Raji (cell line): ENCODE results near the gene NTM.

Experiments used
- POLR2A ChIP-seq: IDR thresholded peaks from 2 replicates; pipeline ENCODE4 v1.6.1; 2011; ENCODE audit warnings: low read depth, low read length, control low read depth; ENCODE audit not compliant: insufficient read depth

NTM gene

GRCh38 chr11:131760091-131761061, 390.0 kb downstream of the NTM start:
- TF ChIP-seq POLR2A: no peak

DNA sequence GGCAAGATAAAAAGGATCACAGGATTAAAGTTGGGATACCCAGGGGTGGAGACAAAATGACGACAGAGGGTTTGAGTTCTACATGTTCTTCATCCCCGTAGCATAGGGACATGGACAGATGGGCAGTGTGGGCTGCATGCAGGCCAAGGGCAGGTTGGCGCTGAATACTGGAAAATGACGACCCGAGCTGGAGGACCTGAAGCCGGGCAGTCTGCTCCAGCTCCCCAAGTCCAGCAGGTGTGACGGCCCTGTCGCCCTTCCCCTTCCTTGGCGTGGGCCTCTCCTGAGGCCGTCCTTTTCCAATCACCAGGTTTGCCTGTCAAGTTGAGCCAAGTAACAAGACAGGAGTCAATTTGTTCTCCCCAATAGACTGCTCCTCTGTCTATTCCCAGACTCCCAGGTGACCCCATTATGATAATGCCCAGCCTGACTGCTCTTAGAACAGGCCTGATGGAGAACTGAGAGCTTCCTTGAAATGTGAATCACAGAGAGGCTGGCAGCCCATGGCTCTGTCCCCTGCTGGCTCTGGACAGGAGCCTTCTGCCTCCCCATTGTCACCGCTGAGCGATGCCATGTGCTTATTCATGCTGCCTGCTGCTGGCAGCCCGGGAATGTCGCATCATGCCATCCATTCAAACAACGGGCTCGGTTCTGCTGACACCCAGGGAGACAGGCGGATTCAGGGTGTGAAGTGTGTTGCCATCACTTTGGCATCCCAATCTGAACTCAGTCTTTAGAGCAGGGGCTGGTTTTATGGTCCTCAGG, 392.1 kb downstream of the NTM start:
- TF ChIP-seq POLR2A: no peak

DNA sequence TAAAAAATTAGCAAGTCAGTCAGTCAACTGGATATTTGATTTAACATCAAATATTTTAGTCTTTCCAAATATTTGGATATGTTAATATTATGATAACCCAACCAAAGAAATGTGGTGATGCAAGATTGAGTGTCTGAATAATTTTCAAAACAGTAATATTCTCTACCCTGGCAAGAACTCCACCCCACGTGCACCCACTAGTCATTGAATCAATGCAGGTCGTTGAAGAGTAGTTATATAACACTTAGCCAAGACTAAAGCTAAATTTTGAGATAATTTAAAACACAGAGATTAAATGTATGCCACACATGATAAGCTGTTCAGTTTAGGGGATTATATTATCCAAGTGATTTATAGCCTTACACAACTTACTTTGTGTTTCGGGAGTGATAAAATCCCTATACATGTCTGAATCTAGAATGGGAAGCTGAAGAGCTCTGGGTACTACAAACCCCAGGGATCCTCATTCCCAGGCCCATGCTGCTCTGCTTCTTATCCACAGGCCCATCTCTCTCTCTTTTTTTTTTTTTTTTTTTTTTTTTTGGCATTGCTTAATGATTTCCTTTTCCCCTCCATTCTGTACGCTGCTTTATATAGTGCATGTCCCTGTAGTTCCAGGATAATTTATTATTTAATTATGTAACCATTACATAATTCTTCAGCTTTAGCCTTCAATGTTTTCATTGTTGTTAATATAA, 392.9 kb downstream of the NTM start:
- no peak for TF ChIP-seq POLR2A

DNA sequence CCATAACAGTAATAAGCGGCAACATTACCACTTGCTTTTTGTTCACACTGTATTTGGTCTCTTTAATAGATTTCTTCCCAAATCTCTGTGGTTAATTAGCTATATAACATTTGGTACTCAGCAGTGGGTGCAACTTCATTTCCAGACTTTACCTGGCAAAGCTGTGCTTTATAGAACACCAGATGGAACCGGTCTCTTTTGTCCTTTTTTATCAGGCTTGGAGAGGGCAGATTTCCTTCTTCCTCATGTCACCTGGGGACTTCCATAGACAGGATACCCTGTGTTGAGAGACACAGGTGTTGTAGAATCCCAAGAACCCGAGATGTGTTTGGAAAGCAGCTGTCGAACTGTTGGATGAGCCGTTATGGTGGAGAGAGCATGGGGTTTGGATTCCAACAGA, 393.7 kb downstream of the NTM start:
- TF ChIP-seq POLR2A: no peak

- TF ChIP-seq POLR2A: no peak
Observed at GRCh38 chr11:131764649-131765048, 394.2 kb downstream of the NTM start.

GRCh38 chr11:131766637-131767036, 396.2 kb downstream of the NTM start:
- TF ChIP-seq POLR2A: no peak

- no peak for TF ChIP-seq POLR2A
Observed at GRCh38 chr11:131767421-131767820, 397.0 kb downstream of the NTM start.

DNA sequence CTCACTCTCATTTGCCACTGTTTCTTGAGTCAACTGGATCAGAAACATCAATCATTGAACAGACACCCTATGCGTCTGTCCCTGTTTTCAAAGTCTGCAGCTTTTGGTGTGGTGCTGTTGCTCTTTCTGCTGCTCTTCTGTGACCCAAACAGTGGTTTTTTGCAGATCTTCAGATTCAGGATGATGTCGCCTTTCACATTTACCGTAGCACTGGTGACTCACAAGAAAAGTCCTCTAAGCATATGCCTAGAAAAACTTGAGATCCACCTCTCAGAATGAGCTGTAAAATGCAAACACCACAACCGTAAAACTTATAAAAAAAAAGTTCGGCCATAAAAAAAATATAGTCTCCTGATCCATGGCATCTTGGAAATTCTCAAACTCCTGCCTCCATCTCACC, 400.4 kb downstream of the NTM start:
- TF ChIP-seq POLR2A: no peak

- TF ChIP-seq POLR2A: no peak
Observed at GRCh38 chr11:131771471-131771870, 401.1 kb downstream of the NTM start.

GRCh38 chr11:131773626-131774025, 403.2 kb downstream of the NTM start:
- no peak for TF ChIP-seq POLR2A

GRCh38 chr11:131776211-131776610, 405.8 kb downstream of the NTM start:
- no peak for TF ChIP-seq POLR2A

GRCh38 chr11:131785801-131786200, 415.4 kb downstream of the NTM start:
- TF ChIP-seq POLR2A: no peak

DNA sequence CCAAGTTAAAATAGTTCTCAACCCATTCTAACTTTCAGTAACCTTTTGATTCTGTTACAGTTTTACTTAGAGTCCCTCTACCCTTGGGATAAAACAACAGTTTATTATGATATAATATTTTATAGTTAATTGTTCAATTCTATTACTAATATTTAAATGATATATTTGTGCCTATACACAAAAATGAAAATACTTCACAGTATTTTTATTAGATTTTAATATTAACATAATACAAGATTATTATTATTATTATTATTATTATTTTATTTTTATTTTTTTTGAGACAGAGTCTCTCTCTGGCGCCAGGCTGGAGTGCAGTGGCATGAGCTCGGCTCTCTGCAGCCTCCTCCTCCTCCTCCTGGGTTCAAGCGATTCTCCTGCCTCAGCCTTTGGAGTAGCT, 416.7 kb downstream of the NTM start:
- TF ChIP-seq POLR2A: no peak

GRCh38 chr11:131790586-131790985, 420.2 kb downstream of the NTM start:
- no peak for TF ChIP-seq POLR2A

- no peak for TF ChIP-seq POLR2A
Observed at GRCh38 chr11:131792243-131792642, 421.8 kb downstream of the NTM start.

DNA sequence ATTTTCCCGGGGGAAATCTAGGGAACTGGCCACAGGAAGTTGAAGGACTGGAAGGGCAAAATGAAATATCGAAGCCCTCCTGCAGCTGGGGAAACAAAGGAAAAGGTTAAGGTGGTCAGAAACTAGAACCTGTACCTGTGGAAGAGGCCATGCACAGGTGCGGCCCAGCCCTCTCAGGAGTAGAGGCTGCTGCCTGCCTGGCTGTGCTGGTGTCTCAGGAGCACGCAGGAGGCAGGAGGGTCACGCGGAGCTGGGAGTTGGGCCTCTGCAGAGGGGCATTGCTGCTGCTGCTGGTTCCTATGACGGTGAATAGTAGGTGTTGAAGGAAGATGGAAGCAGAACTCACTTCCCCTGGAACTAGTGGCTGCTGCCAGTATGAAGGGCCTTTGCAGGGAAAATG, 425.7 kb downstream of the NTM start:
- TF ChIP-seq POLR2A: no peak

DNA sequence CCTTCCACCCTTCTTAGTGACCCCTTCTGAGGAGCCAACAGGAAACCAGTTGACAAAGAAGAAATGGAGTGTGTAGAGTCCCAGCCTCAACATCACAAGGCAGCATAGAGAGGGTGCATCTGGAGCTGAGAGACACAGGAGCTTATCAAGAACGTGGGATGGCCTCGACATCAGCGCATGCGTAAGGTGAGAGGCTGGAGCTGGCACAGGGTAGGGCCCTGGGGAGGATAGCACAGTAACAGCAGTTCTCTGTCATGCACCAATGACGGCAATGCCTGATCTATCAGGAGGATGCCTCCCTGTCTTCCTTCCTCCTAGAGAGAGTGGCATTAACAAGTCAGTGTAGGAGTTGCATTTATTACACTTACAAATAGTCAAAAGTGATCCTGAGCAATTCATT, 426.1 kb downstream of the NTM start:
- no peak for TF ChIP-seq POLR2A
